Measurements from ENCODE around the gene FUCA1.
"Not testable (repeated sequence)": the region's sequence is repeated elsewhere in the genome, so short reads cannot be mapped to it uniquely, and the experiment has no call there.

- not testable (repeated sequence) for TF ChIP-seq CTCF (IDR thresholded peaks at IDR 0.05; ENCODE audit: low read depth, low read length, poor library complexity, severe bottlenecking); EZH2phosphoT487 (IDR thresholded peaks at IDR 0.05; ENCODE audit: borderline replicate concordance, low read length)
Observed at GRCh38 chr1:23834156-23834555, 33.9 kb downstream of the FUCA1 start.
